Astrocyte (in vitro differentiated cells and primary cell): ENCODE measurements around the gene NUCKS1. TPM values are rescaled to one million over a fixed set of nuclear protein-coding genes. Genes with fewer than 3 reads are reported as not detected.

Experiments used
- DNase-seq: peaks from one replicate; pipeline ENCODE4 v3.0.0-alpha.2; 2010; ENCODE audit warnings: low read depth
- FAIRE-seq: peaks from 2 replicates; lab custom pipeline; 2011; peaks lifted over from hg19 to GRCh38; lab: Jason Lieb, UNC
- H2AFZ ChIP-seq: 2 replicates; pipeline ENCODE4 v1.6.0; 2012; ENCODE audit warnings: low read depth, low read length, inconsistent platforms
- H3K27ac ChIP-seq: 2 replicates; pipeline ENCODE4 v1.5.1; 2011; ENCODE audit warnings: low read depth, low read length, inconsistent platforms
- H3K27me3 ChIP-seq: 2 replicates; pipeline ENCODE4 v1.6.0; 2011; ENCODE audit warnings: low read length, inconsistent platforms; ENCODE audit not compliant: insufficient read depth
- H3K36me3 ChIP-seq: 2 replicates; pipeline ENCODE4 v1.5.1; 2011; ENCODE audit warnings: low read length, inconsistent platforms; ENCODE audit not compliant: insufficient read depth
- H3K4me1 ChIP-seq: 2 replicates; pipeline ENCODE4 v1.5.1; 2011; ENCODE audit warnings: low read length, inconsistent platforms; ENCODE audit not compliant: insufficient read depth
- H3K4me2 ChIP-seq: 2 replicates; pipeline ENCODE4 v1.6.0; 2012; ENCODE audit warnings: low read length, inconsistent platforms
- H3K4me3 ChIP-seq: 2 replicates; pipeline ENCODE4 v1.5.1; 2011; ENCODE audit warnings: low read depth, mild to moderate bottlenecking, low read length, inconsistent platforms; ENCODE audit not compliant: insufficient read depth
- H3K79me2 ChIP-seq: 2 replicates; pipeline ENCODE4 v1.6.0; 2012; ENCODE audit warnings: mild to moderate bottlenecking, low read length, inconsistent platforms; ENCODE audit not compliant: insufficient read depth
- H3K9ac ChIP-seq: 2 replicates; pipeline ENCODE4 v1.6.0; 2012; ENCODE audit warnings: mild to moderate bottlenecking, low read length, inconsistent platforms
- H3K9me3 ChIP-seq: 2 replicates; pipeline ENCODE4 v1.5.1; 2012; ENCODE audit warnings: low read depth, mild to moderate bottlenecking, low read length, inconsistent platforms; ENCODE audit not compliant: insufficient read depth
- H4K20me1 ChIP-seq: 2 replicates; pipeline ENCODE4 v1.6.0; 2012; ENCODE audit warnings: low read length, inconsistent platforms; ENCODE audit not compliant: insufficient read depth
- H3K27ac Mint-ChIP-seq: one replicate; pipeline ENCODE4 v1.8.0; 2021; ENCODE audit warnings: mild to moderate bottlenecking, mixed read lengths; ENCODE audit not compliant: unreplicated experiment
- H3K27me3 Mint-ChIP-seq: one replicate; pipeline ENCODE4 v1.8.0; 2021; ENCODE audit warnings: low read depth, mixed read lengths; ENCODE audit not compliant: unreplicated experiment
- H3K36me3 Mint-ChIP-seq: one replicate; pipeline ENCODE4 v1.8.0; 2021; ENCODE audit warnings: low read depth, mixed read lengths; ENCODE audit not compliant: unreplicated experiment
- H3K4me1 Mint-ChIP-seq: one replicate; pipeline ENCODE4 v1.8.0; 2021; ENCODE audit warnings: low read depth, mixed read lengths; ENCODE audit not compliant: unreplicated experiment
- H3K4me3 Mint-ChIP-seq: one replicate; pipeline ENCODE4 v1.8.0; 2021; ENCODE audit warnings: mild to moderate bottlenecking, moderate library complexity, mixed read lengths; ENCODE audit not compliant: unreplicated experiment
- H3K9me3 Mint-ChIP-seq: one replicate; pipeline ENCODE4 v1.8.0; 2021; ENCODE audit warnings: mild to moderate bottlenecking, mixed read lengths; ENCODE audit not compliant: unreplicated experiment
- CTCF ChIP-seq: IDR thresholded peaks from 2 replicates; pipeline ENCODE4 v1.5.1; 2011; ENCODE audit warnings: low read depth, mild to moderate bottlenecking, inconsistent platforms, low read length, moderate library complexity; ENCODE audit not compliant: insufficient read depth
- EZH2 ChIP-seq: IDR thresholded peaks from 2 replicates; pipeline ENCODE4 v1.6.1; 2012; ENCODE audit warnings: mild to moderate bottlenecking, low read length, inconsistent platforms; ENCODE audit not compliant: insufficient read depth
- total RNA-seq: library from RNA; stranded (reverse); gene quantifications from 2 replicates; pipeline ENCODE4 v1.2.1, GENCODE V29; 2021

The NUCKS1 gene
- total RNA-seq, 1 donor from 2014 or later = 169 TPM

GRCh38 chr1:205743977-205744376 lies 6.0 kb downstream of the NUCKS1 start:
- Histone ChIP-seq H3K27me3 (no peaks in the 10 kb centered on the region), H3K4me3 (no peak overlapping the region), H3K79me2 (peaks cover 98% of the 10 kb centered on the region), H3K9me3 (no peaks in the 10 kb centered on the region), H2AFZ (no peak overlapping the region), H3K4me1 (peaks cover 13% of the 10 kb centered on the region), H3K36me3 (peaks cover 2% of the 10 kb centered on the region), H3K4me2 (no peak overlapping the region), H3K27ac (no peak overlapping the region), H4K20me1 (peaks cover 88% of the 10 kb centered on the region), H3K9ac (no peak overlapping the region)
- Mint-ChIP-seq H3K4me1 (peaks cover 19% of the 10 kb centered on the region), H3K27ac (no peak overlapping the region), H3K9me3 (no peaks in the 10 kb centered on the region), H3K36me3 (no peaks in the 10 kb centered on the region), H3K4me3 (no peak overlapping the region), H3K27me3 (no peaks in the 10 kb centered on the region)
- FAIRE-seq = no peak
- DNase-seq = no peak
- TF ChIP-seq EZH2 (no peak), CTCF (no peak)

GRCh38 chr1:205741681-205742080 lies 8.3 kb downstream of the NUCKS1 start:
- Mint-ChIP-seq H3K4me1 (peaks cover 15% of the 10 kb centered on the region), H3K27me3 (no peaks in the 10 kb centered on the region), H3K27ac (no peak overlapping the region), H3K36me3 (no peaks in the 10 kb centered on the region), H3K9me3 (no peaks in the 10 kb centered on the region), H3K4me3 (no peak overlapping the region)
- no peak overlapping the region for H2AFZ ChIP-seq
- TF ChIP-seq CTCF = no peak
- TF ChIP-seq EZH2 = no peak
- peaks cover 98% of the 10 kb centered on the region for H3K79me2 ChIP-seq
- no peaks in the 10 kb centered on the region for H3K27me3 ChIP-seq
- H3K4me3 ChIP-seq = no peak overlapping the region
- no peak for DNase-seq
- no peak overlapping the region for H3K4me2 ChIP-seq
- H3K4me1 ChIP-seq = peaks cover 3% of the 10 kb centered on the region
- H3K36me3 ChIP-seq = no peaks in the 10 kb centered on the region
- H3K27ac ChIP-seq = no peak overlapping the region
- no peaks in the 10 kb centered on the region for H3K9me3 ChIP-seq
- FAIRE-seq = no peak
- no peak overlapping the region for H3K9ac ChIP-seq
- H4K20me1 ChIP-seq = peaks cover 85% of the 10 kb centered on the region

- Mint-ChIP-seq H3K4me3 (no peak overlapping the region), H3K27me3 (no peaks in the 10 kb centered on the region), H3K27ac (no peak overlapping the region), H3K9me3 (no peaks in the 10 kb centered on the region), H3K36me3 (peaks cover 1% of the 10 kb centered on the region), H3K4me1 (peaks cover 7% of the 10 kb centered on the region)
- TF ChIP-seq CTCF (peak; percentile 14), EZH2 (no peak)
- Histone ChIP-seq H3K4me3 (no peak overlapping the region), H3K4me1 (no peaks in the 10 kb centered on the region), H3K9ac (no peak overlapping the region), H2AFZ (no peak overlapping the region), H3K9me3 (no peaks in the 10 kb centered on the region), H3K27me3 (no peaks in the 10 kb centered on the region), H4K20me1 (peaks cover 84% of the 10 kb centered on the region), H3K27ac (no peak overlapping the region), H3K4me2 (no peak overlapping the region), H3K36me3 (peaks cover 6% of the 10 kb centered on the region), H3K79me2 (peaks cover 98% of the 10 kb centered on the region)
- DNase-seq = peak; percentile 58
- no peak for FAIRE-seq
Measured at GRCh38 chr1:205739348-205740160, 10.4 kb downstream of the NUCKS1 start.
